GM19324 (cell line): ENCODE measurements around the gene GCK.
"Not testable (repeated sequence)": the region's sequence is repeated elsewhere in the genome, so short reads cannot be mapped to it uniquely, and the experiment has no call there.

ENCODE experiments used
- ATAC-seq: cut with Tn5 transposase; IDR thresholded peaks from one replicate; pipeline ENCODE4 v1.9.1; 2021; ENCODE audit warnings: mild to moderate bottlenecking, moderate library complexity; ENCODE audit not compliant: unreplicated experiment, low FRiP score

The GCK gene

DNA sequence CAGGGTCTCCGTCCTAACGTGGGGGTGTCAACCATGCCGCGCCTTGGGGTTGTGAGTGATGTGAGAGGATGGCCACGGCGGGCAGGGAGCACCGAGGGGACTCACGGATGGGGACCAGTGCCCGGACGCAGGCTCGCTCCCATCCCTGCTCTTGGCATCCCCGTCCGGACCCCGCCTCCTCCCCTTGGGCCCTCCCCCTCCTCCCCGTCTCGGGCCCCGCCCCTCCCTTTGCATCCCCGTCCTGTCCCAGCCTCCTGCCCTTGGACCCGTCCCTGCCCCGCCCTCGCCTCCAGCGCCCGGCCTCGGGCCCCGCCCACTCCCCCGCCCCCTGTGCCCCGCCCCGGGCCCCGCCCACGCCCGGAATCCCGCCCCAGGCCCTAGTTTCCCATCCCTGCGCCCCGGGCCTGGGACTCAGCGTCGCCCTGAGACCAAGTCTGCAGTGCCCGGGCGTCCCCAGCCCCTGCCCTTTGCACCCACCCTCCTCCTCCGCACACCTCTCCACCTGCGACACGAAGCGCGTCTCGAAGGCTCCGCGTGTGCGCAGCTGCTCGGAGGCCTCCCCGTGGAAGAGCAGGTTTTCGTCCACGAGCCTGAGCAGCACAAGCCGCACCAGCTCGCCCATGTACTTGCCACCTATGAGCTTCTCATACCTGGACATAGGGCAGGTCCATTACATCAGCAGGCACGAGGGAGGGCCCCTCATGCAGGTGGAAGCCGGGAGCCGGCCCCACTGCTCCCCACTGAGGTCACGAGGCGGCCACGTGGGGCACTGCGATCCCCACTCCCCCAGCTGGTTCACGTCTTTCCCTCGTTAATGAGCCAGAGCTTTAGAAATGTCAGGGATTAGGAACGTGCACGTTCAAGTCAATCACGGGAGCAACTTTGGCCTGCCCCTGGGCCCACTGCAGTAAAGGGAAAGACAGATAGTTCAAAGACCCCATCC, 43.0 kb downstream of the GCK start:
- no peak for ATAC-seq

DNA sequence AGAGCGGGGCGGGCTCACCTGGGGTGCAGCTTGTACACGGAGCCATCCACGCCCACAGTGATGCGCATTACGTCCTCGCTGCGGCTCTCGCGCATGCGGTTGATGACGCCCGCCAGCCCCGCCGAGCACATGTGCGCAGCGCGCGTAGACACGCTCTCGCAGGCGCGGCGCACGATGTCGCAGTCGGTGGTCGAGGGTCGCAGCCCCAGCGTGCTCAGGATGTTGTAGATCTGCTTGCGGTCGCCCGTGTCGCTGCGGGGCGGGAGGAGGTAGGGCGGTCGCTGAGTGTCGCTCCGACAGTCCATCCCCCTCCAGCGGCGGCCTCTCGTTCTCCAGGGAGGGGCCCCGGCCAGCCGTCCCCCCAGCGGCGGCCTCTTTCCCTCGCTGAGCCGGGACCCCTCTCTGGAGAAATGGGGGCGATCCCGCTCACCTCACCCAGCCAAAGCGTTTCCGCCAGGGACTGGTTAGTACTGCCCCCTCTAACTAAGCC, 43.7 kb downstream of the GCK start:
- no peak for ATAC-seq

DNA sequence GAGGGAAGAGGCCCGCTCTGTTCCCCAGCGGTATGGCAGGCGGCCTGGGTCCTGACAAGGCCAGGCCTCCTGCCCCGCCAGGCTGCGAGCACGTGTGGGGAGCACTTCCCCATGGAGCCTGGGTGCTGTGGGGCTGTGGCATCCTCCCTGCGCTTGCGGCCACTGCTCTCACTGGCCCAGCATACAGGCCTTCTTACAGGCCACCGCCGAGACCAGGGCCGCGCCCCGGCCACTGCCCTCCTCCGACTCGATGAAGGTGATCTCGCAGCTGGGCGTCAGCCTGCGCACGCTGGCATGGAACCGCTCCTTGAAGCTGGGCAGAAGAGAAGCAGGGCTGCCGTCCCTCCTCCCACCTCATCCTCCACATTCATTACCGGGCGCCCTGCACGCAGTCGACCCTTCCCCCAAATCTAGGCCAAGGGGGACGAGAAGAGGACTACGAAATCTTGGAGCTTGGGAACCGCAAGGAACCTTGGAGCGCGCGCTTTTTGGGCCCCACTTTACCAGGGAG, 44.2 kb downstream of the GCK start:
- no peak for ATAC-seq

DNA sequence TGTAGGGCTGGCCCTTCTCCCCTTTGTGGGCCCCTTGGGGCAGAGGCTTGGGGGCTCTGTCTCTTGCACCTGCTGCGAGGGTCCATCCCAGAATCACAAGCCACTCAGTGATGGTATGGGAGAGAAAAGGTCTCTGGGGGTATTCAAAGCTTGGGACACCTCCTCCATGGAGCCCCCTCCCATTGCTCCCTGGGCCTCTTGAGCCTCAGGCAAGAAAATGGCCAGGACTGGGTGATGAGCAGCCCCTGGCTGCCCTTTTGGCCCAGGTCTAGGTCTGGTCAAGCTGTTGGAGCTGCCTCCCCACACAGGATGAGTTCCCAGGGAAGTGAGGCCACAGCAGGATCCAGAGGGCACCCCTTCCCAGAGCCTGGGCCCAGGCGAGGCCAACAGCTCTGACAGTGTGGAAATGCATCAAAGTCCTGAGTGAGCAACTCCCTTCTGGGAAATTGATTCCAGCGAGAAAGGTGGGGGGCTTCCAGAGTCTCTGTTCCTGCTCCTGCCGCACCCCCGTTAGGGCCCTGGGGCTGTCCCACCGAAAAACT, 44.7 kb downstream of the GCK start:
- no peak for ATAC-seq

DNA sequence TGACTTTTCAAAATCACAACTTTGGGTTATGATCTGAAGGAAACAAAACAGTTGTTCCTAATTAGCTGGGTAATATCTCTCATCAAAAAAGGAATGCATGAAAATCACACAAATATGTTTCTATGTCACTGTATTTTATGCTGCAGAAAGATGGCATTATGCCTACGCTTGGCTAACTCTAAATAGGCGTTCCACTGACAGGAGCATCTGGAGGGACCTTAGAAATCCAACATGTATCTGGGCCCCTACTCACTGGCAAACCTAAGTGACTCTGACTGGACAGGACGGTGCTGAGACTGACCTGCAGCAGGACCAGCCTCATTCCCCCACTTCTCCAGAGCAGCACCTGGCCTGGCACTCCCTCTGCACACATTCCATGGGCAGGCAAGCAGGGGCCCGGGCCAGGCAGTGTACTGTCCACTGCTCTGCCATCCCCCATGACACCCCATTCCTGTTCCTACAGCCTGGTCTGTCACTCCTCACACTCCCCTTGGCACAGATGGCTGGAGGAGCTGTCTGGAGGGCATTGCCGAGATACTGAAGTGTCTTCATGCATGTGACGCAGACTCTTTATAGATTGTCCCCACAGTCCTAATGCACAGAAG, 45.5 kb downstream of the GCK start:
- no peak for ATAC-seq

DNA sequence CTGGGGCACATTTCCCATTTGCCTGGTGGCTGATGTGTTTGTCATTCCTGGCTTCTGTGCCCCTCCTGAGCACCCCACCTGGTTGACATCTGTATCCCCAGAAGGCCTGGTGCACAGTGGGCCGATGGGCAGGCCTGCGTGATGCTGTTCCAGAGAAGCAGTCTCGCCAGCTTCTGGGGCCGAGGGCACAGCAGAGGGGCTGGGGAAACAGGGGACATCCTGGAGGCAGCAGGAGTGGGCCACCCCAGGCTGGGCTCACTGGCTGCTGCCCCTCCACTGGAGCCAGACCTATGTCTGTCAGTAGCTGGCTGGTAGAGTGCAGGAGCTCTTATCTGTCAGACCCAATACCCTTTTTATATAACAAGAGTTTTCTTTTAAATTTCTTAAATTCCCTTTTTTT, 47.2 kb downstream of the GCK start:
- no peak for ATAC-seq

DNA sequence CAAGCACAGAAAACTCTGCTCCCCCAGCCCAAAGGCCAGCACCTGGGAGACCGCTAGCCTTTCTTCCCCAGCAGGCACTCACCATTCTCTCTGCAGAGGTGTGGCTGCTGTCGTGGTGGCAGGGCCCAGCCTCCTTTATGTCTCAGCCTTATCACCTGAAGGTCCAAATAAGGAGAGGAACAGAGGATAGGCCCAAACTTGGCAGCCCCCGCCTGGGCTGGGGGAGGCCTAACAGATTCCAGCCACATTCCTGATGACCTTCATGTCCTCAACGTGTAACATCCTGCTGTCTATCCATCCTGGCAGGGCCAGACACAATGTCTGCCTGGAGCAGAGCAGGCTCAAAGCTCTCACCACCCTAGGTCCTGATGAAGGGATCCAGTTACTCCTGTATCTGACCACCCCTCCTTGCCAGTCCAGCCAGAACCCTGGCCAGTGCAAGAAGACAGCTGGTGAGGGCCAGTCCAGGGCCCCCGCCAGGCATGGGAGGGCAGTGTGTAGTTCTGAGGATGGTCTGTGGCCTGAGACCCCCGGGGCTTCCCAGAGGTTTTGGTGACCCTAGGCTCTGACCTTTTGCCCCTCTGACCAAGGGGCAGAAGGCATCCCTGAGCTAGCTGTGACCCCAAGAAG, 47.9 kb downstream of the GCK start, which contains the start of gene MYL7:
Gene MYL7 (minus strand): TSS at position 112 of the 630 bp plus-strand sequence. CDS start 27 bp downstream, at position 85.
- no peak for ATAC-seq

DNA sequence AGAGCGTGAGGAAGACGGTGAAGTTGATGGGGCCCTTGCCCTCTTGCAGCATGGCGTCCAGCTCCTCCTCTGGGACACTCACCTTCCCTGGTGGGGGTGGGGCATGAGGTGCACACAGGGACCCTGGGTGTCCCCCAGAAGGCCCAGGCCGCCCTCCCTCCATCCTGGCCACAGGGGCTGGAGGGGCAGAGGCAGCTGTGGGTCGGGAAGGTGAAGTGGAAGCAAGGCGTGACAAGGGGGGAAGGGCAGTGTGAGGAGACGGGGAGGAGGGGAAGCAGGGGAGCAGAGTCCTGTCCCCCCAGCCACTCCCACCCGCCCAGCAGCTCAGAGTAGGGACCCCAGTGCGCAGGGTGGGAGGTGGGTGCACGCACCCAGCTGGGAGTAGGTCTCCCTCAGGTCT, 48.9 kb downstream of the GCK start:
- ATAC-seq, result no peak

DNA sequence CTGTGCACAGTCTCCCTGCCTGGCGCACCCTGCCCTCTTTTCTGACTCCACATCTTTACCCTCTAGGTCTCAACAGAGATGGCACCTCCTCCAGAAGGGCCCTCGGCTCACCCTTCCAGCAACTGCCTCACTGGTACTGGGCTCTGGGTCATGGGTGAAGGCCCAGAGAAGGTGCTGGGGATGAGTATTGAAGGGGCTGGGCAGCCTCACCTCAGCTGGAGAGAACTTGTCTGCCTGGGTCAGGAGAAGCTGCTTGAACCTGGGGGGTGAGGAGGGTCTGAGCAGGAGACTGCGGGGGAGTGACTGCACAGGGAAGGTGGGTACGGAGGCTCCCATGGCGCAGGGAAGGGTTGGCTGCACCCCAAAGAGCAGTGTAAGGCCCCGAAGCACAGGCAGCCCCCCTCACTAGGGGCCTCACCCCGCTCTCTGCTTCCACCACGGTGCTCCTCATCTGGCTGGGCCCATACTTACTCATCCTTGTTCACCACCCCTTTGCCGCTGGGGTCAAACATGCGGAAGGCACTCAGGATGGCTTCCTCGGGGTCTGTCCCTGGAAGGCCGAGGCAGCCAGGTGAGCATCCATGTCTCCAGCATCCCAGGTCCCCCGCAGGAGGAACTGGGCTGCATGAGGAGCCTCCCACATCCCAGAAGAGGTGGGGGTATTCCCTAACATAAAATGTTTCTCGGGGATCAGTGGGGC, 49.8 kb downstream of the GCK start:
- ATAC-seq, result no peak

DNA sequence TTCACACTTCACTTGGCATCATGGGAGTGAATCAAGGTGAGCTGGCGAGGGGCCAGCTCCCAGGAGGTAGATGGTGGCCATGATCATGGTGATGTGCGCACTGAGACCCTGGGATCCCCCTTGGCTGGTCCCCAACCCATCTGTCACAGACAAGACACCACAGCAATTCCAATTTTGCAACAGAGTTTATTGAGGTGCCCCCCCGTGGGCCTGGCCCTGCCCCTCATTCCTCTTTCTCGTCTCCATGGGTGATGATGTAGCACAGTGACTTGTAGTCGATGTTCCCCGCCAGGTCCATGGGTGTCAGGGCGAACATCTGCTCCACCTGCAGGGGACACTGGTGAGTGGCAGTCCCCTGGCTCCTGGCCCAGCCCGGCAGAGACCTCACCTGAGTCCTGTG, 50.5 kb downstream of the GCK start:
- no peak for ATAC-seq

DNA sequence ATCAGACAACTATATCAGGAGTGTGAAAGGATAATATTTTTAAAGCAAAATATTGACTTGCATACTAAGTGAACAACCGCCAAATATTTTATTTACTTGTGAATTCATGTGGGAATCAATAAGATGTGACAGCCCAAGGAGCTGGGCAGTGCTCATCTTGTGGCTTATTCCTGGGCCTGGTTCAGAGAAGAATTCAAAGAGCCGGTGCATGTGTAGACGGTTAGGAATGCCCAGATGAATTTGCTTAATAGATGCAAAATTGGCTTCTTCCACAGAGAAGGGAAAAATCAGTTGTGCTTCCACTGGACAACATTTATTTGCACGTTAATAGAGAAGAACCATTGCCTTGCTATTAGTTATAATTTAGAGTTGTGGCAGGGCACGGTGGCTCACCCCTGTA, 52.5 kb downstream of the GCK start:
- ATAC-seq, result no peak

DNA sequence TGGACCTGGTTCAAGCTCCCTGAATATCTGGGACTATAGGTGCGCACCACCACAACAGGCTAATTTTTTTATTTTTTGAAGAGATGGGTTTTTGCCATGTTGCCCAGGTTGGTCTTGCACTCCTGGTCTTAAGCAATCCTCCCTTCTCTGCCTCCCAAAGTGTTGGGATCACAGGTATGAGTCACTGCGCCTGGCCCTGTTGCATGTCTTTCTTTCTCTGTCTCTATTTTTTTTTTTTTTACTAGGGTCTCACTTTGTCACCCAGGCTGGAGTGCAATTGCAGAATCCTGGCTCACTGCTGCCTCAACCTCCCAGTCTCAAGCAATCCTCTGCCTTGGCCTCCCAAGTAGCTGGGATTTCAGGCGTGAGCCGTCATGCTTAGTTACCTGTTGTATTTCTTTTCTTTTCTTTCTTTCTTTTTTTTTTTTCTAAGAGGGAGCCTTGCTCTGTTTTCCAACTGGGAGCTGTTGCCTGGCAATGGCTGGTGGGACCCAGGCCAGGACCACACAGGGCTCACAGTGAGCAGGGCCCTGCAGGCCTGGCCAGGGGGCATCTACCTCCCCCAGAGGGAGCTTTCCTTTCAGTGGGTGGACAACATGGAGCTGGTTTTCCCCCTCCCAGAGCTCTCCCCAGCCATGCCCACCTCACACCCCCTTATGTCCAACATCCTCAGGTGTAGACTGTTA, 54.2 kb downstream of the GCK start:
- no peak for ATAC-seq

DNA sequence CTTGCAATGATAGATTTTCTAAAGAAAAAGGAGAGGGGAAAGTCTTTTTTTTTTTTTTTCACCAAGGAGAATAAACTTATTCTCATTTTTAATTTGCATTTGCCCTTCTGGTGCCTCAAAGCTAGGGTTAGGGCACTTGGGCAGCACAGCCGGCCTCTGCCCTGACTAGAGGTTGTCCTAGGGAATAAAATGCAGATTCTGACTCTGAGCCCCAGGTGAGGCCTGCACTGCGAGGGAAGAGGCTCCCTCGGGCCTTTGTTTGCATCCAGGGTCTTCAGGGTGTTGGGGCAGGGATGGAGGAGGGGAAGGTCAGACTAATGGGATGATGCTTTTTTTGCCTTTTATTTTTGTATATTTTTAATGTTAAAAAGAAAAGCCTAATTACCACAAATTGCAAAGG, 55.9 kb downstream of the GCK start:
- ATAC-seq, result no peak

DNA sequence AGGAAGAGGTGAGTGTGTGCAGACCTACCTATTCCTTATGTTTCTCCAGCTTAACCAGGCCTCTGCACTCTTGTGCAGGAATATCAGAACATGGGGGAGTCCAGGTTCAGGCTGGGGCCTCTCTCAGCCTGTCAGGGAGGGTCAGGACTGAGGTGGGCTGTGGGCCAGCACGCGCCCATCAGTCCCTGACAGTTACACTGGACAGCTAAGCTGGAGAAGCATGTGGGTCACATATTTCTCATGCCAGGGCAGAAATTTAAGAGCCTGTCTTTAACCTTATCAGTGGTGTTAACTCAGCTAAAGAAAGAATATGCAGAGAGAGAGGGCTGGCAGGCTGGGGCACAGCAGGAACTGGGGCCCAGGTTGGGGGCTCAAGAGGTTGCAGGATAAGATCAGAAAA, 57.2 kb downstream of the GCK start:
- ATAC-seq, result no peak

DNA sequence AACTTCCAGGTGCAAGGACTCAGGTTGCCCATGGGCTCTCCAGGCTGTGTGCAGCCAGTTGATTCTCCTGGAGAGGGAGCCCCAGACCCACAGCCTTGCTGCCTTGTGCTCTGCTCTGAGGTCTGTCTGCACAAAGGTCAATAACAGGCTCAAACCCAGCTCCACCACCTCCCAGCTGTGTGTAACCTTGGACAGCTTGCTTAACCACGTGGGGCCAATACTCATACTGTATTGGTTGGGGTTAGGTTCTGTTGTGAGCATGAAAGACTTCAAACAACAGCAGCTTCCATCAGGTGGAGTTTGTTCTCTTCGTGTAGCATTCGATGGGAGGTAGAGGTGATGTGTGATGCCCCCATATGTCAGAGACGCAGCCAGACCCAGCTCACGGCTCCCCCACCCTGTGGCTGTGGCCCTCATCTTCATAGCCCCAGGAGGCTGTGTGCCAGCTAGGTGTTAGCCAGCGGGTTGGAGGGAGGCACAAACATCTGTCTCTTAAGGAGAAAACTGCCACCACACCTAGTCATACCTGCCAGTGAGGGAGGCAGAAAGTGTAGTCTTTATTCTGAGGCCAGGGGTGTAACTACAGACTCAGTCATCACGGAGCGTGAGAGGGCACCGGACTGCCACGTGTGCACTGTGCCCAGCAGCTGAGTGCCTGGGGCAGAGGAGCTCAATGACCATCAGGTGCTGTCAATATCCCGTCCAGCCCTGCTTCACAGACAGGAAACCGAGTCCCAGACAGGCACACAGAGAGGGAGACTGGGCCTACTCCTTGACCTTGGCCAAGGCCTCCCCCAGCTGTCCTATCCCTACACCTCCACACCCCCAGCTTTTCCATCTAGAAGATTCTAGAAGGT, 57.8 kb downstream of the GCK start:
- ATAC-seq, result no peak

DNA sequence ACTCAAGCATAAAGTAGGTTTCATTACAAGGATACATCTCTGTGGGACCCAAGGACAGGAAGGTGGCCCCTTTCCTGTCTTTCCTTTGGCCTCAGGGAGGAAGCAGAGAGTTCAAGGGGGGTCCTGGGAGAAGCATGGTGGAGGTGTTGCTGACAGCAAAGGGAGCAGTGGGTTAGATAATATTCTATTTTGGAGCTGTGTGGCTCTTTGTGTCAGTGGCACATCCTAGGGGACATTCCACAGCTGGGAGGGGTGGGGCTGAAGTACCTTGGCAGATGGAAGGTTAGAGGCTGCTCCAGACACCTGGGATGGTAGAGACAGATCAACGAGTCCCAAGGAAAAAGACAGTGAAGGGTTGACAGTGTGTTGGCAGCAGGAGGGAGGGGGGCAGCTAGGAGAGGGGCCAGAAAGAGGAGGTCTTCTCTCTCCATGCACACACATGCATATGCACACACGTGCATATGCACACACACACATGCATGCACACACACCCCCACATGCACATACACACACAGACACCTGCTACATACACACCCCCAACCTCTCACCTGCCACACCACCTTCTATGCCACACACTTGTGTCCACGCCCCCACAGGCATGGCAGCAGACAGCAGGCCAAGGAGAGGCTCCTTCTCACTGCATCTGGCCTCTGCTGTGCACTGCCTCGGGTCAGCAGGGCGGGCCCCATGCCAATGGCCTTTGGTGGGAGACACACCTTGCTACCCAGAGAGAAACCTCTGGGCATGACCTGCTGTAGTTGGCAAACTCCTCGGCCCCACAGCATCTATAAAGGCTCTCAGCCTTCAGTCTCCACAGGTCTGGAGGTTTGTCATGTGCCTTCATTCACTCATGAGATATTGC, 60.3 kb downstream of the GCK start:
- no peak for ATAC-seq

DNA sequence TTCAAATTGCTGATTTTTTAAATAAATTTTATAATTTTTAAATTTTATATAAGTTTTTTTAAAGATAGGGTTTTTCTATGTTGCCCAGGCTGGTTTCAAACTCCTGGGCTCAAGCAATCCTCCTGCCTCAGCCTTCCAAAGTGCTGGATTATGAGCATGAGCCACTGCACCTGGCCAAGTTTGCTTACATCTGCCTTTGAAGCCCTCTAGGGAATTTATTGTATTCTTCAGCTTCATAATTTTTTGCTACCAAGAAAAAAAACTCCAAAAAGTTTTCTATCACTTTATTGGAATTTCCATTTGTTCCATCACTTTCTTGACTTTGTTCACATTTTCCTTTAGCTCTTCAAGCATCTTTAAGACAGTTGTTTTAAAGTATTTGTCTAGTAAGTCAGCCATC, 62.1 kb downstream of the GCK start:
- ATAC-seq, result no peak

DNA sequence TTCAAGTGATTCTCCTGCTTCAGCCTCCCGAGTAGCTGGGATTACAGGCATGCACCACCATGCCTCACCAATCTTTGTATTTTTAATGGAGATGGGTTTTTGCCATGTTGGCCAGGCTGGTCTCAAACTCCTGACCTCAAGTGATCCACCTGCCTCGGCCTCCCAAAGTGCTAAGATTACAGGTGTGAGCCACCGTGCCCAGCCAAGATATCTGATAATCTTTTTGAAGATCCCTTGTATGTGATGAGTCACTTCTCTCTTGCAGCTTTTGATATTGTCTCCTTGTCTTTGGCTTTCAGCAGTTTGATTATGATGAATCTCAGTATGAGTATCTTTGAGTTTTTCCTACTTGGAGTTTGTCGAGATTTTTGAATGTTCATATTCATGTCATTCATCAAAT, 62.7 kb downstream of the GCK start:
- not testable (repeated sequence) for ATAC-seq
